Stomach smooth muscle (tissue), 2 donors: ENCODE results near the gene PRR14.

Experiments
- H3K27ac ChIP-seq: one replicate; pipeline ENCODE4 v1.7.0; 2013; ENCODE audit warnings: mild to moderate bottlenecking, low read length, inconsistent platforms
- H3K27me3 ChIP-seq, 2 donors: one replicate each; pipeline ENCODE4 v1.7.0; 2013; ENCODE audit warnings: low read length in 2 of 2; ENCODE audit not compliant: insufficient read depth in 2 of 2, control insufficient read depth in 1 of 2
- H3K36me3 ChIP-seq, 2 donors: one replicate each; pipeline ENCODE4 v1.7.0; 2013; ENCODE audit warnings: low read length in 2 of 2; ENCODE audit not compliant: control insufficient read depth in 2 of 2, insufficient read depth in 2 of 2
- H3K4me1 ChIP-seq: one replicate; pipeline ENCODE4 v1.7.0; 2013; ENCODE audit warnings: low read length; ENCODE audit not compliant: control insufficient read depth, insufficient read depth
- H3K4me3 ChIP-seq, 2 donors: one replicate each; pipeline ENCODE4 v1.7.0; 2013; ENCODE audit warnings: low read length in 2 of 2
- H3K9ac ChIP-seq, 2 donors: one replicate each; pipeline ENCODE4 v1.7.0; 2013; ENCODE audit warnings: low read length in 2 of 2, mild to moderate bottlenecking in 1 of 2
- H3K9me3 ChIP-seq, 2 donors: one replicate each; pipeline ENCODE4 v1.7.0; 2013; ENCODE audit warnings: low read length in 2 of 2; ENCODE audit not compliant: control insufficient read depth in 2 of 2
- donor health status: healthy.
- donor health status: Pancreatic carcinoma.

PRR14 gene

GRCh38 chr16:30650369-30651123, at the start of gene PRR14:
Gene PRR14 (plus strand): TSS chr16:30650960. CDS start chr16:30651646, 686 bp downstream.
- H3K36me3 ChIP-seq: peaks cover 23 to 27% of the 10 kb centered on the region in 2 donors
- peak within 1 kb of the TSS; percentile 95 to 98 for H3K9ac ChIP-seq
- H3K27me3 ChIP-seq: no peaks in the 10 kb centered on the region

GRCh38 chr16:30601966-30602365, 48.8 kb upstream of the PRR14 start:
- Histone ChIP-seq H3K4me3 (no peak overlapping the region), H3K9ac (no peak overlapping the region), H3K27ac (no peak overlapping the region), H3K36me3 (peaks cover 27 to 29% of the 10 kb centered on the region in 2 donors), H3K4me1 (no peaks in the 10 kb centered on the region), H3K27me3 (no peaks in the 10 kb centered on the region), H3K9me3 (peaks cover 0 to 2% of the 10 kb centered on the region in 2 donors)

More at GRCh38 chr16:30650369-30651123, at the start of gene PRR14:
- Histone ChIP-seq H3K9me3 (no peaks in the 10 kb centered on the region), H3K27ac (peak within 1 kb of the TSS; percentile 97), H3K4me3 (peak within 1 kb of the TSS; percentile 87 to 96), H3K4me1 (peaks cover 27% of the 10 kb centered on the region)

GRCh38 chr16:30602616-30603277, 48.0 kb upstream of the PRR14 start:
- H3K27ac ChIP-seq: no peak overlapping the region
- peaks cover 29 to 32% of the 10 kb centered on the region in 2 donors for H3K36me3 ChIP-seq
- no peaks in the 10 kb centered on the region for H3K4me1 ChIP-seq
- no peaks in the 10 kb centered on the region for H3K27me3 ChIP-seq
- H3K9me3 ChIP-seq: peaks cover 0 to 2% of the 10 kb centered on the region in 2 donors
- H3K4me3 ChIP-seq: no peak overlapping the region
- H3K9ac ChIP-seq: peak overlapping the region in 1 of 2 donors; percentile 13

GRCh38 chr16:30603945-30604315, 46.8 kb upstream of the PRR14 start:
- Histone ChIP-seq H3K4me3 (no peak overlapping the region), H3K4me1 (peaks cover 3% of the 10 kb centered on the region), H3K27ac (no peak overlapping the region), H3K36me3 (peaks cover 29 to 34% of the 10 kb centered on the region in 2 donors), H3K27me3 (no peaks in the 10 kb centered on the region), H3K9ac (no peak overlapping the region), H3K9me3 (peaks cover 0 to 2% of the 10 kb centered on the region in 2 donors)

- Histone ChIP-seq H3K4me1 (peaks cover 7% of the 10 kb centered on the region), H3K27me3 (no peaks in the 10 kb centered on the region), H3K27ac (no peak overlapping the region), H3K9ac (no peak overlapping the region), H3K9me3 (peaks cover 0 to 2% of the 10 kb centered on the region in 2 donors), H3K36me3 (peaks cover 29 to 34% of the 10 kb centered on the region in 2 donors), H3K4me3 (no peak overlapping the region)
Measured at GRCh38 chr16:30604316-30604947, 46.3 kb upstream of the PRR14 start.

GRCh38 chr16:30605158-30605557, 45.6 kb upstream of the PRR14 start:
- Histone ChIP-seq H3K4me1 (peaks cover 9% of the 10 kb centered on the region), H3K36me3 (peaks cover 29 to 34% of the 10 kb centered on the region in 2 donors), H3K27me3 (no peaks in the 10 kb centered on the region), H3K4me3 (no peak overlapping the region), H3K27ac (no peak overlapping the region), H3K9ac (no peak overlapping the region), H3K9me3 (peaks cover 0 to 2% of the 10 kb centered on the region in 2 donors)

GRCh38 chr16:30606004-30606403, 44.8 kb upstream of the PRR14 start:
- Histone ChIP-seq H3K4me3 (no peak overlapping the region), H3K36me3 (peaks cover 29 to 34% of the 10 kb centered on the region in 2 donors), H3K9me3 (peaks cover 0 to 1% of the 10 kb centered on the region in 2 donors), H3K4me1 (peaks cover 9% of the 10 kb centered on the region), H3K9ac (no peak overlapping the region), H3K27me3 (no peaks in the 10 kb centered on the region), H3K27ac (no peak overlapping the region)

- peak overlapping the region; percentile 81 to 95 for H3K4me3 ChIP-seq
- H3K4me1 ChIP-seq: peaks cover 9% of the 10 kb centered on the region
Measured at GRCh38 chr16:30609002-30609925, 41.5 kb upstream of the PRR14 start.

GRCh38 chr16:30609926-30610839, 40.6 kb upstream of the PRR14 start, which contains the start of gene ZNF689:
Gene ZNF689 (minus strand): TSS chr16:30610389. CDS start chr16:30610041, 348 bp downstream.
- Histone ChIP-seq H3K27me3 (no peaks in the 10 kb centered on the region), H3K27ac (peak within 1 kb of the TSS; percentile 95), H3K4me1 (peaks cover 9% of the 10 kb centered on the region), H3K9me3 (no peaks in the 10 kb centered on the region), H3K4me3 (peak within 1 kb of the TSS; percentile 81 to 95), H3K9ac (peak within 1 kb of the TSS; percentile 87 to 99), H3K36me3 (peaks cover 4 to 10% of the 10 kb centered on the region in 2 donors)

More at GRCh38 chr16:30609002-30609925, 41.5 kb upstream of the PRR14 start:
- peak overlapping the region; percentile 87 to 99 for H3K9ac ChIP-seq
- H3K9me3 ChIP-seq: no peaks in the 10 kb centered on the region
- H3K27me3 ChIP-seq: no peaks in the 10 kb centered on the region
- H3K36me3 ChIP-seq: peaks cover 11 to 15% of the 10 kb centered on the region in 2 donors
- H3K27ac ChIP-seq: peak overlapping the region; percentile 95
